ENCODE results near the gene HEATR3. TPM values are rescaled to one million over a fixed set of nuclear protein-coding genes. Genes with fewer than 3 reads are reported as not detected.
"Not testable (repeated sequence)": the region's sequence is repeated elsewhere in the genome, so short reads cannot be mapped to it uniquely, and the experiment has no call there.

The HEATR3 gene
- polyA plus RNA-seq, 3 donors, result 10.4 to 40.6 (median 10.7) TPM

DNA sequence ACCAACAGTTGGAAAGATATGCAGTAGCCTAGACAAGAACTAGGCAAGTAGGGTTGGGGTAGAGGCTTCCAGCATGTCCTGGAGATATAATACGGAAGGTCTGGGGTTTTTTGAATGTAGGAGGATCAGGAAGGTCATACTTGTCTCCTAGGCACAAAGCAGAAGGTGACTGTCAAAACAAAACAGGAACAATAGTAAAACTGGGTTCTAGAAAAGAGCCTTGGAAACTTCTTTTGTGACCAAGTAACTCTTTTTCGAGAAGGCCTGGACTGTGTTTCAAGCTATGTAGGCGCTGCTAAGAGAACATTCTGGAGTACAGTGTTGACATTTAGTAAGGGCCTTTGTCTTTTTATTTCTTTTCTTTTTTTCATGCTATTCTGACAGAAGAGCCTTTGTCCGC, 60.4 kb downstream of the HEATR3 start:
- WGBS (ENCODE audit: insufficient coverage), result 93% methylated on average over 2 of the region's 4 CpGs
- Histone ChIP-seq H4K20me1 (ENCODE audit: insufficient read depth, low read length) (no peaks in the 10 kb centered on the region), H3K79me2 (ENCODE audit: insufficient read depth, low read length) (no peaks in the 10 kb centered on the region), H3K9me3 (replicated peaks in 1 of 2; ENCODE audit: control insufficient read depth in 1 of 2, insufficient read depth in 1 of 2, low read length in 2 of 2) (no peaks in the 10 kb centered on the region), H3K9ac (ENCODE audit: insufficient read depth, low read length, poor library complexity, severe bottlenecking) (no peak overlapping the region), H3K36me3 (replicated peaks in 1 of 2; ENCODE audit: control insufficient read depth in 1 of 2, insufficient read depth in 2 of 2, low read length in 2 of 2) (no peaks in the 10 kb centered on the region), H3K4me2 (replicated peaks; ENCODE audit: extremely low read depth, low read length, poor library complexity, severe bottlenecking) (no peak overlapping the region), H3K27ac (ENCODE audit: low read depth in 1 of 2, low read length in 2 of 2) (no peak overlapping the region), H3K4me3 (replicated peaks in 1 of 3; ENCODE audit: low read depth in 2 of 3, low read length in 3 of 3) (no peak overlapping the region), H2AFZ (ENCODE audit: insufficient read depth, low read depth, low read length, poor library complexity, severe bottlenecking) (no peak overlapping the region), H3K27me3 (ENCODE audit: control insufficient read depth in 2 of 2, insufficient read depth in 2 of 2, low read length in 2 of 2) (no peaks in the 10 kb centered on the region), H3K4me1 (ENCODE audit: control insufficient read depth in 1 of 2, insufficient read depth in 2 of 2, low read length in 2 of 2) (no peaks in the 10 kb centered on the region)
- no peak for DNase-seq
- TF ChIP-seq, protein P1, sequence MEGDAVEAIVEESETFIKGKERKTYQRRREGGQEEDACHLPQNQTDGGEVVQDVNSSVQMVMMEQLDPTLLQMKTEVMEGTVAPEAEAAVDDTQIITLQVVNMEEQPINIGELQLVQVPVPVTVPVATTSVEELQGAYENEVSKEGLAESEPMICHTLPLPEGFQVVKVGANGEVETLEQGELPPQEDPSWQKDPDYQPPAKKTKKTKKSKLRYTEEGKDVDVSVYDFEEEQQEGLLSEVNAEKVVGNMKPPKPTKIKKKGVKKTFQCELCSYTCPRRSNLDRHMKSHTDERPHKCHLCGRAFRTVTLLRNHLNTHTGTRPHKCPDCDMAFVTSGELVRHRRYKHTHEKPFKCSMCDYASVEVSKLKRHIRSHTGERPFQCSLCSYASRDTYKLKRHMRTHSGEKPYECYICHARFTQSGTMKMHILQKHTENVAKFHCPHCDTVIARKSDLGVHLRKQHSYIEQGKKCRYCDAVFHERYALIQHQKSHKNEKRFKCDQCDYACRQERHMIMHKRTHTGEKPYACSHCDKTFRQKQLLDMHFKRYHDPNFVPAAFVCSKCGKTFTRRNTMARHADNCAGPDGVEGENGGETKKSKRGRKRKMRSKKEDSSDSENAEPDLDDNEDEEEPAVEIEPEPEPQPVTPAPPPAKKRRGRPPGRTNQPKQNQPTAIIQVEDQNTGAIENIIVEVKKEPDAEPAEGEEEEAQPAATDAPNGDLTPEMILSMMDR (IDR thresholded peaks at IDR 0.05), result no peak
- Mint-ChIP-seq H3K9me3 (peaks cover 0 to 2% (median 0%) of the 10 kb centered on the region in 7 donors), H3K4me1 (no peaks in the 10 kb centered on the region), H3K4me3 (no peak overlapping the region), H3K27ac (no peak overlapping the region), H3K27me3 (ENCODE audit: low read depth in 3 of 3) (peaks cover 3 to 4% (median 3%) of the 10 kb centered on the region in 3 donors), H3K36me3 (no peaks in the 10 kb centered on the region)
- intact Hi-C loops (cut with micrococcal nuclease), result no loop called here

DNA sequence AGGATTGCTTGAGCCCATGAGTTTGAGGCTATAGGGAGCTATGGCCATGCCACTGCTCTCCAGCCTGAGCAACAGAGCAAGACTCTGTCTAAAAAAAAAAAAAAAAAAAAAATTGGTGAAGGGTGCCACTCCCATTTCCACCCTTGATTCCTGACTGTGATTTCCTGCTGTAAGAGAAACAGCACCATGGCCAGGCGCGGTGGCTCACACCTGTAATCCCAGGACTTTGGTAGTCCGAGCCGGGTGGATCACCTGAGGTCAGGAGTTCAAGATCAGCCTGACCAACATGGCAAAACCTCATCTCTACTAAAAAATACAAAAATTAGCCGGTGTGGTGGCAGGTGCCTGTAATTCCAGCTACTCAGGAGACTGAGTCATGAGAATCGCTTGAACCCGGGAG, 66.8 kb downstream of the HEATR3 start:
- H3K79me2 ChIP-seq (ENCODE audit: insufficient read depth, low read length); DNase-seq; H3K4me3 ChIP-seq (replicated peaks in 1 of 3; ENCODE audit: low read depth in 2 of 3, low read length in 3 of 3); H3K4me3 Mint-ChIP-seq; H3K27me3 ChIP-seq (ENCODE audit: control insufficient read depth in 2 of 2, insufficient read depth in 2 of 2, low read length in 2 of 2); H3K4me1 ChIP-seq (ENCODE audit: control insufficient read depth in 1 of 2, insufficient read depth in 2 of 2, low read length in 2 of 2); H3K9me3 Mint-ChIP-seq; H3K4me2 ChIP-seq (replicated peaks; ENCODE audit: extremely low read depth, low read length, poor library complexity, severe bottlenecking); H4K20me1 ChIP-seq (ENCODE audit: insufficient read depth, low read length); H3K9me3 ChIP-seq (replicated peaks in 1 of 2; ENCODE audit: control insufficient read depth in 1 of 2, insufficient read depth in 1 of 2, low read length in 2 of 2); H3K27ac Mint-ChIP-seq; H2AFZ ChIP-seq (ENCODE audit: insufficient read depth, low read depth, low read length, poor library complexity, severe bottlenecking); H3K4me1 Mint-ChIP-seq; H3K27me3 Mint-ChIP-seq (ENCODE audit: low read depth in 3 of 3); H3K36me3 Mint-ChIP-seq; H3K9ac ChIP-seq (ENCODE audit: insufficient read depth, low read length, poor library complexity, severe bottlenecking); H3K36me3 ChIP-seq (replicated peaks in 1 of 2; ENCODE audit: control insufficient read depth in 1 of 2, insufficient read depth in 2 of 2, low read length in 2 of 2); intact Hi-C loops (cut with micrococcal nuclease); H3K27ac ChIP-seq (ENCODE audit: low read depth in 1 of 2, low read length in 2 of 2): not testable (repeated sequence)
- WGBS (ENCODE audit: insufficient coverage), result 96% methylated on average over 5 of the region's 7 CpGs
